SHP77 treated with DMSO at 0.1 percent for 48 hours (cell line): Measurements from ENCODE around the gene MACF1.
"Not testable (repeated sequence)": the region's sequence is repeated elsewhere in the genome, so short reads cannot be mapped to it uniquely, and the experiment has no call there.

ENCODE experiments used
- DNase-seq: peaks from one replicate; lab custom pipeline; 2025; lab: John Stamatoyannopoulos, UW

Gene MACF1

GRCh38 chr1:39515131-39516086 is 310.9 kb downstream of the MACF1 start:
- not testable (repeated sequence) for DNase-seq

- not testable (repeated sequence) for DNase-seq
Measured at GRCh38 chr1:39516841-39517240, 312.3 kb downstream of the MACF1 start.

- DNase-seq: not testable (repeated sequence)
Measured at GRCh38 chr1:39517936-39518335, 313.4 kb downstream of the MACF1 start.

GRCh38 chr1:39519376-39519775 is 314.9 kb downstream of the MACF1 start:
- not testable (repeated sequence) for DNase-seq

- DNase-seq: not testable (repeated sequence)
Measured at GRCh38 chr1:39522221-39522620, 317.7 kb downstream of the MACF1 start.

- no peak for DNase-seq
Measured at GRCh38 chr1:39522661-39523567, 318.4 kb downstream of the MACF1 start.

- DNase-seq: no peak
Measured at GRCh38 chr1:39524171-39524570, 319.7 kb downstream of the MACF1 start.

GRCh38 chr1:39524591-39525365 is 320.3 kb downstream of the MACF1 start:
- DNase-seq: no peak

GRCh38 chr1:39525366-39526165 is 321.1 kb downstream of the MACF1 start:
- DNase-seq: no peak

GRCh38 chr1:39526466-39527189 is 322.1 kb downstream of the MACF1 start:
- DNase-seq: no peak

GRCh38 chr1:39527190-39527579 is 322.7 kb downstream of the MACF1 start:
- DNase-seq: not testable (repeated sequence)

GRCh38 chr1:39528082-39528481 is 323.6 kb downstream of the MACF1 start:
- DNase-seq: no peak

- DNase-seq: no peak
Measured at GRCh38 chr1:39529901-39530535, 325.5 kb downstream of the MACF1 start.

- DNase-seq: no peak
Measured at GRCh38 chr1:39531526-39531925, 327.0 kb downstream of the MACF1 start.

- DNase-seq: no peak
Measured at GRCh38 chr1:39533442-39533841, 328.9 kb downstream of the MACF1 start.
